Heart left ventricle (tissue), 13 donors: Measurements from ENCODE around the gene RNF31.
"Not testable (repeated sequence)": the region's sequence is repeated elsewhere in the genome, so short reads cannot be mapped to it uniquely, and the experiment has no call there.

Experiments used
- CTCF ChIP-seq, 12 donors: fragments of 200-600 bp; sonication (generic) in 4 of 12; IDR thresholded peaks; one replicate each; pipeline versions ENCODE4 v1.5.0 to v1.8.0; 2018 to 2022; ENCODE audit warnings: antibody characterized with exemption in 12 of 12, mild to moderate bottlenecking in 5 of 12
- POLR2A ChIP-seq, 2 donors: fragments of 450-650 bp; IDR thresholded peaks; one replicate each; pipeline ENCODE4 v1.6.1; 2017; ENCODE audit warnings: antibody characterized with exemption in 2 of 2, mild to moderate bottlenecking in 2 of 2, moderate library complexity in 2 of 2
- donor health status: ischemic (EF 13 %, LVEDD 7.1; RV severe dilation, severe dysfunction).
- donor health status: DM: no; HTN: yes; CAD: no.
- donor health status: DM: no; HTN: no; CAD: no.
- donor health status: ischemic (EF 25% LVEDD 6.9; RV normal size, moderate dysfunction).
- donor health status: ischemic (EF 25% LVEDD 5.7; RV mildly dilated, moderate dysfunction).
- donor health status: ischemic (EF 35%, LVEDD 5.7; RV mildly dilated, moderate dysfunction).
- donor health status: nonischemic (EF 11% LVEDD 7.7; RV severe dilation, severe dysfunction).
- donor health status: DM: yes; HTN: yes; CAD: no.
- donor health status: PGD.
- donor health status: ischemic (EF 29% LVEDD 5.4; RV normal size, mild dysfunction).
- donor health status: nonischemic (EF 23%, LVEDD 6.1; RV moderate dilation, normal function).

GRCh38 chr14:24203249-24203886 lies 56.1 kb downstream of the RNF31 start:
- not testable (repeated sequence) for TF ChIP-seq CTCF, POLR2A (IDR thresholded peaks at IDR 0.05)
